ENCODE results near the gene NOPCHAP1. TPM values are rescaled to one million over a fixed set of nuclear protein-coding genes. Genes with fewer than 3 reads are reported as not detected.
"Not testable (repeated sequence)": the region's sequence is repeated elsewhere in the genome, so short reads cannot be mapped to it uniquely, and the experiment has no call there.

Gene NOPCHAP1
- total and polyA plus RNA-seq, 3 donors from 2014 or later = 7.2 to 12.8 (median 10.0) TPM

DNA sequence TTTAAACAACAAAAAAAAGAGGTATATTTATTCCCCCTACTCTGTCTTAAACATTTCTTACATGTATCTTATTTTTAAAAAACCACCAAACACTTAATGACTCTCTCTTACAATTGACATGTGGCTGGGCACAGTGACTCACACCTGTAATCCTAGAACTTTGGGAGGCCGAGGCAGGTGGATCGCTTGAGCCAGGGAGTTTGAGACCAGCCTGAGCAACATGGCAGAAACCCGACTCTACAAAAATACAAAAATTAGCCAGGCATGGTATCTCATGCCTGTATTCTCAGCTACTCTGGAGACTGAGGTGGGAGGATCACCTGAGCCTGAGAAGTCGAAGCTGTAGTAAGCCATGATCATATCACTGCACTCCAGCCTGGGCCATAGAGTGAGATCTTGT is 44.0 kb upstream of the NOPCHAP1 start:
- intact Hi-C loops (cut with DNase I; ENCODE audit: low total_unique reads) = no loop called here
- H3K4me3 ChIP-seq = no peak overlapping the region
- WGBS, 2 donors = 93% methylated on average over 4 of the region's 4 CpGs

GRCh38 chr12:104943401-104943800 is 42.7 kb upstream of the NOPCHAP1 start:
- H3K4me3 ChIP-seq; H3K9me3 ChIP-seq; H3K27me3 ChIP-seq; H3K4me1 ChIP-seq; DNase-seq; H3K27ac ChIP-seq; intact Hi-C loops (cut with DNase I; ENCODE audit: low total_unique reads); H3K36me3 ChIP-seq (ENCODE audit: low read depth, missing control alignments): not testable (repeated sequence)
- WGBS, 2 donors = 91 to 96% methylated on average over 8 of the region's 8 CpGs

More for the DNA sequence above, 44.0 kb upstream of the NOPCHAP1 start:
- no peaks in the 10 kb centered on the region for H3K36me3 ChIP-seq (ENCODE audit: low read depth, missing control alignments)
- TF ChIP-seq POLR2A (IDR thresholded peaks at IDR 0.05) = no peak
- TF ChIP-seq, protein P1, sequence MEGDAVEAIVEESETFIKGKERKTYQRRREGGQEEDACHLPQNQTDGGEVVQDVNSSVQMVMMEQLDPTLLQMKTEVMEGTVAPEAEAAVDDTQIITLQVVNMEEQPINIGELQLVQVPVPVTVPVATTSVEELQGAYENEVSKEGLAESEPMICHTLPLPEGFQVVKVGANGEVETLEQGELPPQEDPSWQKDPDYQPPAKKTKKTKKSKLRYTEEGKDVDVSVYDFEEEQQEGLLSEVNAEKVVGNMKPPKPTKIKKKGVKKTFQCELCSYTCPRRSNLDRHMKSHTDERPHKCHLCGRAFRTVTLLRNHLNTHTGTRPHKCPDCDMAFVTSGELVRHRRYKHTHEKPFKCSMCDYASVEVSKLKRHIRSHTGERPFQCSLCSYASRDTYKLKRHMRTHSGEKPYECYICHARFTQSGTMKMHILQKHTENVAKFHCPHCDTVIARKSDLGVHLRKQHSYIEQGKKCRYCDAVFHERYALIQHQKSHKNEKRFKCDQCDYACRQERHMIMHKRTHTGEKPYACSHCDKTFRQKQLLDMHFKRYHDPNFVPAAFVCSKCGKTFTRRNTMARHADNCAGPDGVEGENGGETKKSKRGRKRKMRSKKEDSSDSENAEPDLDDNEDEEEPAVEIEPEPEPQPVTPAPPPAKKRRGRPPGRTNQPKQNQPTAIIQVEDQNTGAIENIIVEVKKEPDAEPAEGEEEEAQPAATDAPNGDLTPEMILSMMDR (IDR thresholded peaks at IDR 0.05) = no peak
- no peaks in the 10 kb centered on the region for H3K9me3 ChIP-seq
- H3K27me3 ChIP-seq = no peaks in the 10 kb centered on the region
- DNase-seq = no peak
- no peak overlapping the region for H3K27ac ChIP-seq
- no peaks in the 10 kb centered on the region for H3K4me1 ChIP-seq

GRCh38 chr12:104944252-104944651 is 41.9 kb upstream of the NOPCHAP1 start:
- H3K36me3 ChIP-seq (ENCODE audit: low read depth, missing control alignments) = no peaks in the 10 kb centered on the region
- no peaks in the 10 kb centered on the region for H3K4me1 ChIP-seq
- intact Hi-C loops (cut with DNase I; ENCODE audit: low total_unique reads) = no loop called here
- TF ChIP-seq, protein P1 (IDR thresholded peaks at IDR 0.05) = no peak
- H3K27ac ChIP-seq = no peak overlapping the region
- H3K9me3 ChIP-seq = no peaks in the 10 kb centered on the region
- no peak overlapping the region for H3K4me3 ChIP-seq
- no peak for DNase-seq
- no peaks in the 10 kb centered on the region for H3K27me3 ChIP-seq
- 92 to 94% methylated on average over 3 of the region's 3 CpGs for WGBS, 2 donors

- H3K4me1 ChIP-seq; H3K9me3 ChIP-seq; intact Hi-C loops (cut with DNase I; ENCODE audit: low total_unique reads); H3K27me3 ChIP-seq; H3K36me3 ChIP-seq (ENCODE audit: low read depth, missing control alignments); DNase-seq; H3K27ac ChIP-seq; H3K4me3 ChIP-seq: not testable (repeated sequence)
- WGBS, 2 donors = 82 to 97% methylated on average over 4 of the region's 4 CpGs
Observed at GRCh38 chr12:104948716-104949115, 37.4 kb upstream of the NOPCHAP1 start.

DNA sequence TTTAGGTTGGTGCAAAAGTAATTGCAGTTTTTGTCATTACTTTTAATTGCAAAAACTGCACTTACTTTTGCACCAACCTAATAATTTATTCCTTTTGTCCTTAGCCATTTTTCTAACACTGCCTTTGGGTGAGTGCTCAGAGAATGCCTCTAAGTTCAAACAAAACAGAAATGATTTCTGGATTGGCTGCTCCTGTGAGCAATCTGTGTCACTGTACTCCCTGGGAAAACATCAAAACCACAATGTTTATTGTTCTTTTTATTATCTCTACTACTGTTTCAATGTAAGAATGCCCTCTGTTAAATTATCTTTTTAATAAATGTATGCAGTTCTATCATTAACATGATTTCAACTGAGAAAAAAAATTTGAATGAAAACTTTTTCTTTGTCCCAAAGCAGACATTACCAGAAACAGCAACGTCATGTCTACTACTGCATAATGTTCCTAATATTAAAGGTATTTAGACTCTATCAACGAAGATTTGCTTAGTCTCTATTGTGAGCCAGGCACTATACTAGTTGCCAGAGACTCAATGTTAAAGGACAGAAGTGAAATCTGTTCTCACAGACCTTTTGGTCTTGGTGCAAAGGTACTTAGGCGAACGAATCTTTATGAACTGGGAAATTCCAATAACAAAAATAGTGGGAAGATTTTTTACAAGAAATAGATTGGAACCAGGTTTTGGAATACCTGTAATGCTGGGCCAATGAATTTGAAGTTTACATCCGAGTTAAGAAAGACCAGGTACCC is 34.2 kb upstream of the NOPCHAP1 start:
- no peaks in the 10 kb centered on the region for H3K27me3 ChIP-seq
- H3K27ac ChIP-seq = no peak overlapping the region
- H3K4me3 ChIP-seq = no peak overlapping the region
- intact Hi-C loops (cut with DNase I; ENCODE audit: low total_unique reads) = no loop called here
- TF ChIP-seq, protein P1 (IDR thresholded peaks at IDR 0.05) = no peak
- no peak for TF ChIP-seq POLR2A (IDR thresholded peaks at IDR 0.05)
- no peak for DNase-seq
- no peaks in the 10 kb centered on the region for H3K9me3 ChIP-seq
- H3K36me3 ChIP-seq (ENCODE audit: low read depth, missing control alignments) = no peaks in the 10 kb centered on the region
- 83 to 85% methylated on average over 5 of the region's 5 CpGs for WGBS, 2 donors
- peaks cover 3% of the 10 kb centered on the region for H3K4me1 ChIP-seq

- intact Hi-C loops (cut with DNase I; ENCODE audit: low total_unique reads) = no loop called here
- no peaks in the 10 kb centered on the region for H3K9me3 ChIP-seq
- no peaks in the 10 kb centered on the region for H3K27me3 ChIP-seq
- H3K4me1 ChIP-seq = peaks cover 3% of the 10 kb centered on the region
- no peaks in the 10 kb centered on the region for H3K36me3 ChIP-seq (ENCODE audit: low read depth, missing control alignments)
- TF ChIP-seq, protein P1 (IDR thresholded peaks at IDR 0.05) = no peak
- TF ChIP-seq POLR2A (IDR thresholded peaks at IDR 0.05) = no peak
- H3K4me3 ChIP-seq = no peak overlapping the region
- no peak overlapping the region for H3K27ac ChIP-seq
- WGBS, 2 donors = 83 to 88% methylated on average over 3 of the region's 3 CpGs
- no peak for DNase-seq
Observed at GRCh38 chr12:104952816-104953215, 33.3 kb upstream of the NOPCHAP1 start.
